A549 (cell line): ENCODE data around the gene CHST5.

ENCODE experiments used
- CBX8 ChIP-seq: fragments of 200-600 bp; sonication (generic); IDR thresholded peaks from 2 replicates; pipeline ENCODE4 v1.6.1; 2016
- CHD2 ChIP-seq: fragments of 150-350 bp; IDR thresholded peaks from 2 replicates; pipeline ENCODE4 v1.6.1; 2014; ENCODE audit warnings: low read length; ENCODE audit not compliant: partially characterized antibody
- HMGXB4 ChIP-seq: fragments of 250-450 bp; sonication (Bioruptor Pico); IDR thresholded peaks from 2 replicates; pipeline ENCODE4 v1.5.0; 2021; ENCODE audit warnings: mild to moderate bottlenecking, moderate library complexity, borderline replicate concordance
- KDM1A ChIP-seq: fragments of 200-600 bp; sonication (generic); IDR thresholded peaks from 2 replicates; pipeline ENCODE4 v1.6.1; 2016; ENCODE audit warnings: low read depth, mild to moderate bottlenecking
- MAX ChIP-seq: IDR thresholded peaks from 2 replicates; pipeline ENCODE4 v1.6.1; 2012
- POLR2A ChIP-seq: IDR thresholded peaks from 2 replicates; pipeline ENCODE4 v1.6.1; 2012; ENCODE audit warnings: mild to moderate bottlenecking, low read length
- RFX5 ChIP-seq: fragments of 450-650 bp; IDR thresholded peaks from 2 replicates; pipeline ENCODE4 v1.7.1; 2014; ENCODE audit warnings: antibody characterized with exemption, mild to moderate bottlenecking, moderate library complexity
- TF ChIP-seq, protein P1 (sequence below): fragments of >200 bp; sonication (Bioruptor Twin); formaldehyde crosslinking; IDR thresholded peaks from 3 replicates; pipeline ENCODE4 v1.5.1; 2016
- TF ChIP-seq, protein P2 (sequence below): fragments of 450-650 bp; IDR thresholded peaks from 2 replicates; pipeline ENCODE4 v1.6.1; 2014; ENCODE audit warnings: antibody characterized with exemption
- TF ChIP-seq, protein P3 (sequence below): fragments of 200-600 bp; sonication (generic); IDR thresholded peaks from 2 replicates; pipeline ENCODE4 v1.6.1; 2016; ENCODE audit warnings: antibody characterized with exemption, mild to moderate bottlenecking, moderate library complexity

DNA sequence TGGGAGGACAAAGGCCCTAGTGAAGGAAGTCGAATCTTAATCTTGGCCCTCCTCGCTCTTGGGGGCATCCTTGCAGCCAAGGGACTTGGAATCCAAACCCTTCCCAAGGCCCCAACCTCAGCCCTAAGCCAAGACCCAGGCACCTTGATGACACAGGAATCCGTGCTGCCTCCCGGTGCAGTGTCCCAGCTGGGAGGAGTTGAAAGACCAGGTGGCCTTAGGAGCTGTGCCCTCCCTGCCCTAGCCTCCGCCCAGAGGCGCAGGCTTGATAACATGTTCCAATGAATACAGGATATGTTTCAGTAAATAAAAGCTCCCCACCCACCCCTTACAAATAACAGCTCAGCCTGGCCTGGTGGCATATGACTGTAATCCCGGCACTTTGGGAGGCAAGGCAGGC, at the start of gene CHST5:
- no peak for TF ChIP-seq KDM1A
- TF ChIP-seq, protein P1, sequence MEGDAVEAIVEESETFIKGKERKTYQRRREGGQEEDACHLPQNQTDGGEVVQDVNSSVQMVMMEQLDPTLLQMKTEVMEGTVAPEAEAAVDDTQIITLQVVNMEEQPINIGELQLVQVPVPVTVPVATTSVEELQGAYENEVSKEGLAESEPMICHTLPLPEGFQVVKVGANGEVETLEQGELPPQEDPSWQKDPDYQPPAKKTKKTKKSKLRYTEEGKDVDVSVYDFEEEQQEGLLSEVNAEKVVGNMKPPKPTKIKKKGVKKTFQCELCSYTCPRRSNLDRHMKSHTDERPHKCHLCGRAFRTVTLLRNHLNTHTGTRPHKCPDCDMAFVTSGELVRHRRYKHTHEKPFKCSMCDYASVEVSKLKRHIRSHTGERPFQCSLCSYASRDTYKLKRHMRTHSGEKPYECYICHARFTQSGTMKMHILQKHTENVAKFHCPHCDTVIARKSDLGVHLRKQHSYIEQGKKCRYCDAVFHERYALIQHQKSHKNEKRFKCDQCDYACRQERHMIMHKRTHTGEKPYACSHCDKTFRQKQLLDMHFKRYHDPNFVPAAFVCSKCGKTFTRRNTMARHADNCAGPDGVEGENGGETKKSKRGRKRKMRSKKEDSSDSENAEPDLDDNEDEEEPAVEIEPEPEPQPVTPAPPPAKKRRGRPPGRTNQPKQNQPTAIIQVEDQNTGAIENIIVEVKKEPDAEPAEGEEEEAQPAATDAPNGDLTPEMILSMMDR = no peak
- no peak for TF ChIP-seq MAX
- TF ChIP-seq, protein P2, sequence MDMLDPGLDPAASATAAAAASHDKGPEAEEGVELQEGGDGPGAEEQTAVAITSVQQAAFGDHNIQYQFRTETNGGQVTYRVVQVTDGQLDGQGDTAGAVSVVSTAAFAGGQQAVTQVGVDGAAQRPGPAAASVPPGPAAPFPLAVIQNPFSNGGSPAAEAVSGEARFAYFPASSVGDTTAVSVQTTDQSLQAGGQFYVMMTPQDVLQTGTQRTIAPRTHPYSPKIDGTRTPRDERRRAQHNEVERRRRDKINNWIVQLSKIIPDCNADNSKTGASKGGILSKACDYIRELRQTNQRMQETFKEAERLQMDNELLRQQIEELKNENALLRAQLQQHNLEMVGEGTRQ = no peak
- no peak for TF ChIP-seq POLR2A
- TF ChIP-seq CHD2 = no peak
- TF ChIP-seq, protein P3, sequence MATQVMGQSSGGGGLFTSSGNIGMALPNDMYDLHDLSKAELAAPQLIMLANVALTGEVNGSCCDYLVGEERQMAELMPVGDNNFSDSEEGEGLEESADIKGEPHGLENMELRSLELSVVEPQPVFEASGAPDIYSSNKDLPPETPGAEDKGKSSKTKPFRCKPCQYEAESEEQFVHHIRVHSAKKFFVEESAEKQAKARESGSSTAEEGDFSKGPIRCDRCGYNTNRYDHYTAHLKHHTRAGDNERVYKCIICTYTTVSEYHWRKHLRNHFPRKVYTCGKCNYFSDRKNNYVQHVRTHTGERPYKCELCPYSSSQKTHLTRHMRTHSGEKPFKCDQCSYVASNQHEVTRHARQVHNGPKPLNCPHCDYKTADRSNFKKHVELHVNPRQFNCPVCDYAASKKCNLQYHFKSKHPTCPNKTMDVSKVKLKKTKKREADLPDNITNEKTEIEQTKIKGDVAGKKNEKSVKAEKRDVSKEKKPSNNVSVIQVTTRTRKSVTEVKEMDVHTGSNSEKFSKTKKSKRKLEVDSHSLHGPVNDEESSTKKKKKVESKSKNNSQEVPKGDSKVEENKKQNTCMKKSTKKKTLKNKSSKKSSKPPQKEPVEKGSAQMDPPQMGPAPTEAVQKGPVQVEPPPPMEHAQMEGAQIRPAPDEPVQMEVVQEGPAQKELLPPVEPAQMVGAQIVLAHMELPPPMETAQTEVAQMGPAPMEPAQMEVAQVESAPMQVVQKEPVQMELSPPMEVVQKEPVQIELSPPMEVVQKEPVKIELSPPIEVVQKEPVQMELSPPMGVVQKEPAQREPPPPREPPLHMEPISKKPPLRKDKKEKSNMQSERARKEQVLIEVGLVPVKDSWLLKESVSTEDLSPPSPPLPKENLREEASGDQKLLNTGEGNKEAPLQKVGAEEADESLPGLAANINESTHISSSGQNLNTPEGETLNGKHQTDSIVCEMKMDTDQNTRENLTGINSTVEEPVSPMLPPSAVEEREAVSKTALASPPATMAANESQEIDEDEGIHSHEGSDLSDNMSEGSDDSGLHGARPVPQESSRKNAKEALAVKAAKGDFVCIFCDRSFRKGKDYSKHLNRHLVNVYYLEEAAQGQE = no peak
- TF ChIP-seq RFX5 = no peak
- TF ChIP-seq HMGXB4 (CRISPR knock-in tag) = no peak
- TF ChIP-seq CBX8 = no peak
